Right atrium auricular region (tissue), 2 donors: ENCODE results near the gene QSOX2. TPM values are rescaled to one million over a fixed set of nuclear protein-coding genes. Genes with fewer than 3 reads are reported as not detected.

Experiments
- DNase-seq: peaks from one replicate; pipeline ENCODE4 v3.0.0-alpha.2; 2019; ENCODE audit warnings: low spot score
- H3K27ac ChIP-seq, 2 donors: fragments of 200-600 bp; sonication (generic); 1 replicate in 1 of 2; 2 replicates in 1 of 2; pipeline ENCODE4 v1.5.1; 2016 to 2019
- H3K27me3 ChIP-seq, 2 donors: fragments of 200-600 bp; sonication (generic); one replicate each; pipeline versions ENCODE4 v1.5.1 to v1.6.0; 2017 to 2019
- H3K36me3 ChIP-seq: fragments of 200-600 bp; sonication (generic); one replicate; pipeline ENCODE4 v1.5.1; 2016
- H3K4me1 ChIP-seq, 2 donors: fragments of 200-600 bp; sonication (generic); one replicate each; pipeline versions ENCODE4 v1.5.1 to v1.6.0; 2017 to 2019
- H3K4me3 ChIP-seq, 2 donors: fragments of 200-600 bp; sonication (generic); 1 replicate in 1 of 2; 2 replicates in 1 of 2; pipeline ENCODE4 v1.5.1; 2017 to 2019; ENCODE audit warnings: mild to moderate bottlenecking in 1 of 2, moderate library complexity in 1 of 2
- H3K9me3 ChIP-seq, 2 donors: fragments of 200-600 bp; sonication (generic); one replicate each; pipeline ENCODE4 v1.5.1; 2019
- CTCF ChIP-seq, 2 donors: fragments of 200-600 bp; sonication (generic); IDR thresholded peaks; one replicate each; pipeline ENCODE4 v1.5.1; 2019; ENCODE audit warnings: antibody characterized with exemption in 2 of 2
- total RNA-seq, 2 donors: library from RNA; depleted of rRNA; stranded (reverse); fragments of >200 nt; gene quantifications; one replicate each; pipeline ENCODE4 v1.1.0, GENCODE V29; 2016

QSOX2 gene
- total RNA-seq, 2 donors from 2014 or later: 3.2 to 6.3 TPM

GRCh38 chr9:136180586-136180985 is 65.0 kb downstream of the QSOX2 start:
- no peak for TF ChIP-seq CTCF (IDR thresholded peaks at IDR 0.05)
- DNase-seq: no peak
- Histone ChIP-seq H3K4me1 (no peaks in the 10 kb centered on the region), H3K27ac (no peak overlapping the region), H3K9me3 (no peaks in the 10 kb centered on the region), H3K4me3 (no peak overlapping the region), H3K36me3 (no peaks in the 10 kb centered on the region), H3K27me3 (no peaks in the 10 kb centered on the region)

GRCh38 chr9:136179761-136180160 is 65.9 kb downstream of the QSOX2 start:
- Histone ChIP-seq H3K4me1 (no peaks in the 10 kb centered on the region), H3K36me3 (no peaks in the 10 kb centered on the region), H3K27ac (no peak overlapping the region), H3K27me3 (no peaks in the 10 kb centered on the region), H3K9me3 (no peaks in the 10 kb centered on the region), H3K4me3 (no peak overlapping the region)
- no peak for TF ChIP-seq CTCF (IDR thresholded peaks at IDR 0.05)
- DNase-seq: no peak

GRCh38 chr9:136179101-136179616 is 66.5 kb downstream of the QSOX2 start:
- no peaks in the 10 kb centered on the region for H3K9me3 ChIP-seq
- H3K36me3 ChIP-seq: no peaks in the 10 kb centered on the region
- no peak overlapping the region for H3K4me3 ChIP-seq
- no peaks in the 10 kb centered on the region for H3K4me1 ChIP-seq
- TF ChIP-seq CTCF (IDR thresholded peaks at IDR 0.05): no peak
- no peak overlapping the region for H3K27ac ChIP-seq
- no peak for DNase-seq
- no peaks in the 10 kb centered on the region for H3K27me3 ChIP-seq

- Histone ChIP-seq H3K36me3 (no peaks in the 10 kb centered on the region), H3K27ac (no peak overlapping the region), H3K4me3 (no peak overlapping the region), H3K27me3 (no peaks in the 10 kb centered on the region), H3K4me1 (no peaks in the 10 kb centered on the region), H3K9me3 (no peaks in the 10 kb centered on the region)
- TF ChIP-seq CTCF (IDR thresholded peaks at IDR 0.05): no peak
- DNase-seq: no peak
Observed at GRCh38 chr9:136178773-136179075, 66.9 kb downstream of the QSOX2 start.

GRCh38 chr9:136178061-136178772 is 67.4 kb downstream of the QSOX2 start:
- Histone ChIP-seq H3K9me3 (no peaks in the 10 kb centered on the region), H3K4me1 (no peaks in the 10 kb centered on the region), H3K4me3 (no peak overlapping the region), H3K36me3 (no peaks in the 10 kb centered on the region), H3K27ac (no peak overlapping the region), H3K27me3 (no peaks in the 10 kb centered on the region)
- TF ChIP-seq CTCF (IDR thresholded peaks at IDR 0.05): no peak
- no peak for DNase-seq

- no peaks in the 10 kb centered on the region for H3K36me3 ChIP-seq
- H3K27me3 ChIP-seq: no peaks in the 10 kb centered on the region
- no peak for DNase-seq
- H3K4me1 ChIP-seq: no peaks in the 10 kb centered on the region
- no peak overlapping the region for H3K27ac ChIP-seq
- TF ChIP-seq CTCF (IDR thresholded peaks at IDR 0.05): no peak
- no peaks in the 10 kb centered on the region for H3K9me3 ChIP-seq
- H3K4me3 ChIP-seq: no peak overlapping the region
Observed at GRCh38 chr9:136177224-136177623, 68.4 kb downstream of the QSOX2 start.
